Kidney tubule cell (primary cell): ENCODE results near the gene LPP.

Experiments used
- DNase-seq: peaks from one replicate; pipeline ENCODE4 v3.0.0-alpha.2; 2018; ENCODE audit warnings: low spot score

LPP gene

GRCh38 chr3:188877381-188877780 is 723.4 kb downstream of the LPP start:
- no peak for DNase-seq

GRCh38 chr3:188878076-188878475 is 724.1 kb downstream of the LPP start:
- no peak for DNase-seq

- DNase-seq = peak; percentile 81
Measured at GRCh38 chr3:188881954-188882641, 728.1 kb downstream of the LPP start.

GRCh38 chr3:188884299-188885043 is 730.5 kb downstream of the LPP start:
- DNase-seq = no peak

- no peak for DNase-seq
Measured at GRCh38 chr3:188888321-188889053, 734.5 kb downstream of the LPP start.

- no peak for DNase-seq
Measured at GRCh38 chr3:188889054-188889491, 735.1 kb downstream of the LPP start.

DNA sequence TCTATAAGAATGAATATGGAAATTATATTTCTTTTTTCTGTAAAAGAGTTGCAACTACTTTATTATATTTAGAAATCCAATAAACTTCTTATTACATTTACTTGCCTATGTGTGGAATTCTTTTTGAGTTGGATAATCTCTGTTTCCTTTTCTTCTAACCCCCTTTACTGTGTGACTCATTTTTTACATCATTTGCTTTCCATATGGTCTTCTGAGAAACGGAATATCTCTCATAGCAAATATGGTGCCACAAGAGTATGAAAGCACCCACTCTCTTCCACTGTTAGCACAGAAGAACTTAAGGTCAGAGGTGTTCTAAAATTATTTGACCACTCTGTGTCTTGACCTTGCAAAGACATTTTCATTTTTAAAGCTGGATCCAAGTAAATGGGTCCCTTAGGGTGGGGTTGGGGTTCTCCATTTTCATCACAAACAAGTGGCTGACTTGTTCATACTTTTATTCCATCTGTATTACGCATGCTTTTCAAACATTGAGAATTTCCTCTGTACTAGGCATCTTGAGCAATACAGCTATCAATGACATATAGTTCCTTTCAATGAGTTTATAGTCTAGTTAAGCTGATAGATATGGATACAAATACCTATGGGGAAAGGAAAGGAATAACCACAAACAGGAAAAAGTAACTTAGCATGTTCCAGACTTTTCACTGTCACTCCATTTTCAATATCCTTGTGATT is 736.8 kb downstream of the LPP start:
- no peak for DNase-seq

DNA sequence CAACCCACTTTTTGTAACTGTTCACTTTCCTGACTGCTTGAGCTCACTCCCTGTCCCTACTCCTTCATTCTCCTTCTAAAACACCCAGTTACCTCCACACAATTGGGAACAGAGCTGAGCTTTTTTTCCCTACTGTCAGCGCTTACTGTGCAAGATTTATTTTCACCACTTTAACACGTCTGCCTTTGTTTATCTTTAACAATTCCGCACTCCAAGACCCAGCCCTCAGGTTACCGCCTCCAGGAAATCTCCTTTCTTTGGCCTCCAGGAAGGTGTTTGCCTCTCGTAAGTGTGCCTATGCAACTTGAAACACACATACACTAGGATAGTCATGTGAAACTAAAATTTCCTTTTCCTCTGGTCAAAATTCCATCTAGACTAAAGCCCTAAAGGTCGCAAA is 745.9 kb downstream of the LPP start:
- DNase-seq = no peak

DNA sequence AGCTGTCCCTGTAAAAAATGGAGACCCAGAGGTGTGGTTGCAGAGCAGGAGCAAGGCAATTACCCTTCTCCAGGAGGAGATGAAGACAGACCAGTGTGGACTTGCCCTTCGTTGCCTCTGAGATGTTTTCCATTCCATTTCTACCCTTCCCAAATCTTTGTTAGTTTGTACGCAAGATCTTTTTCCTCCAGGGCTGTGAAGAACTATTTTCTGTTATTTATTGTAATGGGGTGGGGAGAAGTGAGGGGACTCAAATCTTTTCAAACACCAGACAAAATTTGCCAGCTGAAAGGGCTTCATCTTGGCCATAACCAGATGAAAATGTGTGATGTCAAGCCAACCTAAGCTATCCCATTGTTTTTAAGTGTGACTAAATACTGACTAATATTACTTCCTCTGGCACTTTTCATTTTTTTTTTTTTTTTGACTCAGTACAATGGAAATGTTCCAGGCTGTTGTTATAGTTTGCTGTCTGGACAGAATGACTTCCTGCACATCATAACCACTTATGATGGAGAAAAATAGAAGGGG is 746.5 kb downstream of the LPP start:
- DNase-seq = peak; percentile 79

GRCh38 chr3:188901126-188901525 is 747.2 kb downstream of the LPP start:
- no peak for DNase-seq

DNA sequence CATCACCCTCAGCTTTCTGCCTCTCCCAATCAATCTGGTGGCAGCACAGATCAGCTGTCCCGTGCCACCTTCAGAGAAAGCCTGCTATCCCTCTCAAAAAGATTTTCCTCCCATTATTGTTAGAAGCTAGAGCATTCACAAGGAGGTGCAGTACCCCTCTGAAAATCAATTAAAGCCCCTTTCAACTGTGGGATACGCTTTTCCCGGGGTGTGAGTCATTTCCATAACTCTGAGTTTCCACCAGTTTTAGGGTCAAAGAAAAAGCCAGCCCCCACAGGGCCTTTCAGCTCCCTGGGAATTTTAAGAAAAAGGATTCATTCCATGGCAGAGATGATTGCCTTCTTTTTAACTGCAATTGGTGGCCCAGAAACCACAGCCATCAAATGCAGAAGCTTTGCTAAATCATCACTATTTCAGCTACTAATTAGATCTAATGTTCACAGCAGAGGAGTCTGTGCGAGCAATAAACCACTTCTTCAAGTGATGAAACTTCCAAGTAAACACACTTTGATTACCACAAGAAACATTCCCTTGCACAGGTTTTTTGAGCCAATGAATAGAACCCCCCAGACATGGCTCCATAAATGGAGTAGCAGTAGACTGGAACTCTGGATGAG is 747.8 kb downstream of the LPP start:
- DNase-seq = no peak

DNA sequence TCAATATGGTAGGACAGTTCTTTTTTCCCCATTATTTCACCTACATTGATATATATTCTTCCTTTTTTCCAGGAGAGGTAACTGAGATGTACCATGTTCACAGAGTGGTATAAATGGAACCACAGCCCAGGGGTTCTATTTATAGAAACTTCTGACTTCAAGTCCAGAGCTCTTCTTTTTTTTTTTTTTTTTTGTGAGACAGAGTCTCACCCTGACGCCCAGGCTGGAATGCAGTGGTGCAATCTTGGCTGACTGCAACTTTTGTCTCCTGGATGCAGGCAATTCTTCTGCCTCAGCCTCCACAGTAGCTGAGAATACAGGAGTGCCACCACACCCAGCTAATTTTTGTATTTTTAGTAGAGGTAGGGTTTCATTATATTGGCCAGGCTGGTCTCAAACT is 750.7 kb downstream of the LPP start:
- no peak for DNase-seq

GRCh38 chr3:188905547-188905946 is 751.6 kb downstream of the LPP start:
- DNase-seq = no peak

GRCh38 chr3:188906236-188906635 is 752.3 kb downstream of the LPP start:
- no peak for DNase-seq

DNA sequence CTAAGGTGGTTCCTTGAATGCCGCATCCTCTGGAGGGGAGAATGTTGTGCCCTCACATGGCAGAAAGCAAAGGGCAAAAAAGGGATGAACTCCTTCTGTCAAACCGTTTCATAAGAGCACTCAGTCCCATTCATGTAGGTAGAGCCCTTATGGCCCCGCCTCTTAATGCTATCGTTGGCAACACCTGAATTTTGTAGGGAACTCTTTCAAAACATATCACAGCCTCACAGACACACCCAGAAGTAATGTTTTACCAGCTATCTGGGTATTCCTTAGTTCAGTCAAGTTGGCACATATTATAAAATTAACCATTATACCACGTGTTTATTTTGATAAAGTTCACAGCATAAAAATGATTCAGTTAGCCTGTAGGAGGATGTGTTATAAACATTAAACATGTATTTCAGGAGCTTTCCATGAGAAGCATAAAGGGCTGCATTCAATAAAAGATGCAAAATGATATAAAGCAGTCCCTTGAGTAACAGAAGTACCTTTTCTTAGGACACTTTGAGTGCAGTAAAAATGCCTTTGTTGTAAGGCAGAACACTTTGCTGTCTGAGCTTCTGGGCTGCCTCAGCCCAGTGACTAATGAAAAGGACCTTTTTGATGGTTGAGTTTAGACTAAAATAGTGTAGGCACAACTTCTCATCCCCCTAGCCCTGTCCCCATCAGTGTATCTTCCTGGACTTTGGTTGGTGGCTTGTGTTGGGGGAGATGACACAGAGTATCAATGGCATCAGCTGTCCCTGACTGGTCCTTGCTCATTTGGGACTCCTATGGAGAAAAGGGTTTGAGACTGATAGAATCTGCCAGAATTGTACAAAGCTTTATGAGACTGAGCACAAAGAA is 754.3 kb downstream of the LPP start:
- no peak for DNase-seq

DNA sequence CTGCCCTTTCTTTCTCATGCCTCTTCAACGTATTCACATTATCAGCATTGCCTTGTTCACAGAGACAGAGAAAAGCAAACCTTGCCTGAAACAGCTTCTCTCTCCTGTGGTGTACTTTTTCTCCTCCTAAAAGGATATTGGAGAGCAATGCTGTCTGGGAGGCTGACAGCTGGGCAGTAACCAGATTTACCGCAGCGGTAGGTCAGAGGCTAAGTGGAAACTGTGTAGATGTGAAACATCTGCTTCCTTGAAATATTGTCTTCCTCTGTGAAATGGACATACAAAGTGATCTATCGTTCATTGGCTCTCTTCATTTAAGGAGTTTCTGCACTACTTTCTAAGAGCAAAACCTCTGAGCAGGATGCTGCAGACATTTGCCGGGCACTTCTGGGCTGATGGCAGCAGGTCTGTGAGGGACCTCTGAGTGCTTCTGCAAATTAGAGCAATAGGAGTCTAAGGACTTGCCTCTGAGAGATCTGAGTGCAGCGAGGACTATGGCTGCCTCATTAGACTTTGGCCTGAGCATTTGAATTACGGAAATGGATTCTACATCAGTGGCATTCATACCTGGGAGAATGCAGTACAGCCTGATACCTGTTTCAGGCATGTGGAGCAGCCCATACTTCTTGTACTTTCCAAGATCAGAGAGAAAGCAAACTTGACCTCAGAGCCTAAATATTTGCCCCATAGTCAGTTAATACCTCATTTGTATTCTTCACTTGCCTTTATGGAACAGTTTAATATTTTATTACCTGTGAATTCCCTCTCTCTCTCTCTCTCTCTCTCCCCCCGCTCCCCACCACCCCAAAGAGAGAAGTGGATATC is 757.3 kb downstream of the LPP start:
- DNase-seq = no peak

- no peak for DNase-seq
Measured at GRCh38 chr3:188913084-188913483, 759.1 kb downstream of the LPP start.

GRCh38 chr3:188914552-188914951 is 760.6 kb downstream of the LPP start:
- DNase-seq = no peak

DNA sequence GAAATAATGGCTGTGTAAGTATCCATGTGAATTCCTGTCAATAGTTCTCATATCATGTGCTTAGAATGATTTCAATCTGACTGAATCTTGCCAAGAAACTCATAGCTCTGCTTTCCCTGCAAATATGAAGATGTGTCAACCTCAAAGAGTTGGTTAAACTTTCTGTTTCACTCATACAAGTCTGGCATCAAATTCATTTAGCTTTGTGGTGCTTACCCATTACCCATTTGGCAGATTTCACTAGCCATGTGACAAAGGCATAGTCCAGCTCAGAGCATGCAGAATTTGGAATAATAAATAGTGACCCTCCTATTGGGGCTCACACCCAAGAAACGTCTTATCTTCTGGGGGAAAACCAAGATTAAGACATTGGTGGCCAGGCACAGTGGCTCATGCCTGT is 761.2 kb downstream of the LPP start:
- DNase-seq = no peak

- DNase-seq = no peak
Measured at GRCh38 chr3:188916934-188917401, 763.0 kb downstream of the LPP start.
